DOHH2 (cell line): ENCODE measurements around the gene DSCAM.

Experiments used
- H3F3A ChIP-seq: fragments of 200-600 bp; sonication (generic), shearing (Covaris generic); 2 replicates; pipeline ENCODE4 v1.6.0; 2016; ENCODE audit warnings: antibody characterized with exemption, mild to moderate bottlenecking; ENCODE audit not compliant: control insufficient read depth, insufficient read depth
- H3K27ac ChIP-seq: fragments of 200-600 bp; sonication (generic); 2 replicates; pipeline ENCODE4 v1.5.1; 2014; ENCODE audit warnings: low read depth, mild to moderate bottlenecking, low read length, moderate library complexity
- H3K27me3 ChIP-seq: fragments of 200-600 bp; sonication (generic); 2 replicates; pipeline ENCODE4 v1.6.1; 2014; ENCODE audit warnings: mild to moderate bottlenecking, low read length, mixed read lengths; ENCODE audit not compliant: control insufficient read depth
- H3K36me3 ChIP-seq: fragments of 200-600 bp; sonication (generic); 2 replicates; pipeline ENCODE4 v1.6.1; 2014; ENCODE audit warnings: mild to moderate bottlenecking, low read length, moderate library complexity, mixed read lengths; ENCODE audit not compliant: control insufficient read depth
- H3K4me1 ChIP-seq: fragments of 200-600 bp; sonication (generic); 2 replicates; pipeline ENCODE4 v1.6.1; 2014; ENCODE audit warnings: mild to moderate bottlenecking, low read length, mixed read lengths; ENCODE audit not compliant: control insufficient read depth
- H3K4me2 ChIP-seq: fragments of 200-600 bp; sonication (generic); 2 replicates; pipeline ENCODE4 v1.6.0; 2014; ENCODE audit warnings: mild to moderate bottlenecking, low read length, moderate library complexity
- H3K4me3 ChIP-seq: fragments of 200-600 bp; sonication (generic); 2 replicates; pipeline ENCODE4 v1.5.1; 2014; ENCODE audit warnings: mild to moderate bottlenecking, low read length, mixed read lengths
- H3K79me2 ChIP-seq: fragments of 200-600 bp; sonication (generic); 2 replicates; pipeline ENCODE4 v1.6.1; 2014; ENCODE audit warnings: mild to moderate bottlenecking, low read length, mixed read lengths; ENCODE audit not compliant: control insufficient read depth
- H3K9me2 ChIP-seq: fragments of 200-600 bp; sonication (generic); replicated peaks from 2 replicates; pipeline ENCODE4 v1.6.1; 2014; ENCODE audit warnings: mild to moderate bottlenecking, low read length, mixed read lengths; ENCODE audit not compliant: control insufficient read depth
- H3K9me3 ChIP-seq: fragments of 200-600 bp; sonication (generic); 2 replicates; pipeline ENCODE4 v1.6.1; 2014; ENCODE audit warnings: antibody characterized with exemption, low read length, mixed read lengths; ENCODE audit not compliant: control insufficient read depth, insufficient read depth
- H4K20me1 ChIP-seq: fragments of 200-600 bp; sonication (generic); 2 replicates; pipeline ENCODE4 v1.6.0; 2014; ENCODE audit warnings: low read depth, mild to moderate bottlenecking, antibody characterized with exemption, low read length, moderate library complexity; ENCODE audit not compliant: control insufficient read depth, insufficient read depth
- EZH2phosphoT487 ChIP-seq: fragments of 200-600 bp; sonication (generic); IDR thresholded peaks from 2 replicates; pipeline ENCODE4 v1.6.1; 2017; ENCODE audit warnings: borderline replicate concordance, mild to moderate bottlenecking, antibody characterized with exemption, low read length, moderate library complexity, mixed read lengths
- TF ChIP-seq, protein P1 (sequence below): fragments of 200-600 bp; sonication (generic); IDR thresholded peaks from one replicate; pipeline ENCODE4 v1.5.1; 2014; ENCODE audit warnings: antibody characterized with exemption, mild to moderate bottlenecking, low read depth, low read length; ENCODE audit not compliant: poor library complexity, severe bottlenecking

Gene DSCAM

DNA sequence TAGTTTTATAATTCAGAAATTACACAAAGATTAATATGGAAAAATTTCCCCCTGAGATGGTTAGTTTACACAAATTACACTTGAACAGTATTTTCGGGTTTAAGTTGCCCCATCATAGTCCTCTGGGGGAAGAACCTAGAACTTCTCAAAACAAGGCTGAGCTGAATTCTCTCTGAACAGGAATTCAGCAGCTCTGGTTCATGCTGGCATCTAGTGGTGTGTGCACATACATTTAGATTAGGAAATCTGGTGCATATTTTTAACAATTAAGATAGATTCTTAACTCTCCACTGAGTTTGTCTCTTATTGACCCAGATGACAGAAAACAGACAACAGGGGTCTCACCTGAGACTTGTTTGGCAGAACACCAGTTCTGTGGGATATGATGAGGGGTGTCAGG, 410.7 kb downstream of the DSCAM start:
- Histone ChIP-seq H3K4me3 (no peak overlapping the region), H4K20me1 (no peaks in the 10 kb centered on the region), H3K9me3 (peaks cover 18% of the 10 kb centered on the region; the same call in 1 of the 2 replicates), H3K79me2 (no peaks in the 10 kb centered on the region), H3K27me3 (no peaks in the 10 kb centered on the region), H3K4me2 (no peak overlapping the region), H3K9me2 (no peaks in the 10 kb centered on the region), H3F3A (no peaks in the 10 kb centered on the region), H3K4me1 (no peaks in the 10 kb centered on the region), H3K27ac (no peak overlapping the region), H3K36me3 (no peaks in the 10 kb centered on the region)
- TF ChIP-seq, protein P1, sequence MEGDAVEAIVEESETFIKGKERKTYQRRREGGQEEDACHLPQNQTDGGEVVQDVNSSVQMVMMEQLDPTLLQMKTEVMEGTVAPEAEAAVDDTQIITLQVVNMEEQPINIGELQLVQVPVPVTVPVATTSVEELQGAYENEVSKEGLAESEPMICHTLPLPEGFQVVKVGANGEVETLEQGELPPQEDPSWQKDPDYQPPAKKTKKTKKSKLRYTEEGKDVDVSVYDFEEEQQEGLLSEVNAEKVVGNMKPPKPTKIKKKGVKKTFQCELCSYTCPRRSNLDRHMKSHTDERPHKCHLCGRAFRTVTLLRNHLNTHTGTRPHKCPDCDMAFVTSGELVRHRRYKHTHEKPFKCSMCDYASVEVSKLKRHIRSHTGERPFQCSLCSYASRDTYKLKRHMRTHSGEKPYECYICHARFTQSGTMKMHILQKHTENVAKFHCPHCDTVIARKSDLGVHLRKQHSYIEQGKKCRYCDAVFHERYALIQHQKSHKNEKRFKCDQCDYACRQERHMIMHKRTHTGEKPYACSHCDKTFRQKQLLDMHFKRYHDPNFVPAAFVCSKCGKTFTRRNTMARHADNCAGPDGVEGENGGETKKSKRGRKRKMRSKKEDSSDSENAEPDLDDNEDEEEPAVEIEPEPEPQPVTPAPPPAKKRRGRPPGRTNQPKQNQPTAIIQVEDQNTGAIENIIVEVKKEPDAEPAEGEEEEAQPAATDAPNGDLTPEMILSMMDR = no peak
- TF ChIP-seq EZH2phosphoT487 = no peak

DNA sequence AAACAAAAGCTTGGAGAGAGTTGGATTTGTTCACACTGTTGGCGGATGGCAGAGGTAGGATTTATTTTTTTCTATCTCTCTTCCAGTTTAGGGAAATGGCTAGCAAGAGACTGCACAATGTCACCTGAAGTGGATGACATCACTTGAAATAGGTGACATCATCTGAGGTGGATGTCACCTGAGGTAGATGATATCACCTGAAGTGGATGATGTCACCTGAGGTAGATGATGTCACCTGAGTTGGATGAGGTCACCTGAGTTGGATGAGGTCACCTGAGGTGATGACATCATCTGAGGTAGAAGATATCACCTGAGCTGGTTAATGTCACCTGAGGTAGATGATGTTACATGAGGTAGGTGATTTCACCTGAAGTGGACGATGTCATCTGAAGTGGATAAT, 413.4 kb downstream of the DSCAM start:
- H3K27ac ChIP-seq = no peak overlapping the region
- no peaks in the 10 kb centered on the region for H3K36me3 ChIP-seq
- no peaks in the 10 kb centered on the region for H3K27me3 ChIP-seq
- no peak for TF ChIP-seq EZH2phosphoT487
- TF ChIP-seq, protein P1 = no peak
- H3K4me1 ChIP-seq = no peaks in the 10 kb centered on the region
- H3K79me2 ChIP-seq = no peaks in the 10 kb centered on the region
- H3F3A ChIP-seq = no peaks in the 10 kb centered on the region
- H3K4me2 ChIP-seq = no peak overlapping the region
- no peaks in the 10 kb centered on the region for H4K20me1 ChIP-seq
- H3K9me3 ChIP-seq = peaks cover 18% of the 10 kb centered on the region; the same call in 1 of the 2 replicates
- H3K9me2 ChIP-seq = no peaks in the 10 kb centered on the region
- no peak overlapping the region for H3K4me3 ChIP-seq

DNA sequence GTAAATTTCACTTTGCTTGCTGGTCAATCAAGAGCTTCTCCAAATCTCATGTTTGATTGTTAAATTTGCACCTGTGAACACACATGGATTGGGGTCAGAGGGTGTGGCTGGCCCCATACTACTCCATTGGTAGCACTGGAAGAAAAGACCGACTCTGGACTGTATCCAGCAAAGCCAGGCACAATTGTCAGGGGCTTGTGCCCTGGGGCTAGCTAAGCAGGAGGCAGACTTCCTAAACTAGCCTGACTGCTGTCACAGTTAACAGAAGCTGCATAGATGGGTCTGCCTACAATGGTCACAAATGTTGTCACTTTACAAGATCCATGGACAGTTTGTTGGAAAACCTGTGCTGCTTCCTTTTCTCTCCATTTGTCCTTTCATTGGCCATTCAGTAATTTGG, 421.0 kb downstream of the DSCAM start:
- Histone ChIP-seq H3K79me2 (no peaks in the 10 kb centered on the region), H3F3A (no peaks in the 10 kb centered on the region), H3K9me3 (peaks cover 9% of the 10 kb centered on the region; the same call in 1 of the 2 replicates), H3K4me2 (no peak overlapping the region), H3K27ac (no peak overlapping the region), H4K20me1 (no peaks in the 10 kb centered on the region), H3K9me2 (no peaks in the 10 kb centered on the region), H3K27me3 (no peaks in the 10 kb centered on the region), H3K4me3 (no peak overlapping the region), H3K36me3 (no peaks in the 10 kb centered on the region), H3K4me1 (no peaks in the 10 kb centered on the region)
- TF ChIP-seq, protein P1 = no peak
- no peak for TF ChIP-seq EZH2phosphoT487
